Liver (tissue), 9 donors: ENCODE data around the gene CRIP1. TPM values are rescaled to one million over a fixed set of nuclear protein-coding genes. Genes with fewer than 3 reads are reported as not detected.

Source experiments
- DNase-seq: peaks from one replicate; pipeline ENCODE4 v3.0.0-alpha.2; 2017; ENCODE audit warnings: low spot score
- H3K27ac ChIP-seq, 2 donors: one replicate each; pipeline ENCODE4 v1.7.0; 2013; ENCODE audit warnings: inconsistent platforms in 2 of 2, low read length in 2 of 2, control low read depth in 1 of 2, low read depth in 1 of 2, mild to moderate bottlenecking in 1 of 2
- H3K27me3 ChIP-seq, 4 donors: one replicate each; pipeline versions ENCODE4 v1.6.1 to v1.7.0; 2013; ENCODE audit warnings: low read length in 3 of 4, inconsistent platforms in 1 of 4, mild to moderate bottlenecking in 1 of 4, moderate library complexity in 1 of 4; ENCODE audit not compliant: control insufficient read depth in 4 of 4, insufficient read depth in 4 of 4
- H3K36me3 ChIP-seq, 4 donors: one replicate each; pipeline versions ENCODE4 v1.6.1 to v1.7.0; 2013; ENCODE audit warnings: low read length in 3 of 4, mild to moderate bottlenecking in 3 of 4, low read depth in 1 of 4, moderate library complexity in 1 of 4; ENCODE audit not compliant: control insufficient read depth in 4 of 4, insufficient read depth in 3 of 4
- H3K4me1 ChIP-seq, 4 donors: one replicate each; pipeline versions ENCODE4 v1.6.1 to v1.7.0; 2013; ENCODE audit warnings: low read length in 3 of 4, mild to moderate bottlenecking in 3 of 4, moderate library complexity in 1 of 4; ENCODE audit not compliant: control insufficient read depth in 4 of 4, insufficient read depth in 4 of 4
- H3K4me3 ChIP-seq, 3 donors: one replicate each; pipeline versions ENCODE4 v1.6.1 to v1.7.0; 2013; ENCODE audit warnings: low read length in 3 of 3, control low read depth in 1 of 3, low read depth in 1 of 3, mild to moderate bottlenecking in 1 of 3
- H3K9ac ChIP-seq, 2 donors: one replicate each; pipeline ENCODE4 v1.7.0; 2013; ENCODE audit warnings: low read length in 2 of 2, mild to moderate bottlenecking in 2 of 2, moderate library complexity in 2 of 2, control low read depth in 1 of 2, low read depth in 1 of 2
- H3K9me3 ChIP-seq, 4 donors: one replicate each; pipeline versions ENCODE4 v1.6.1 to v1.7.0; 2013; ENCODE audit warnings: low read length in 3 of 4; ENCODE audit not compliant: control insufficient read depth in 4 of 4
- EGR1 ChIP-seq, 2 donors: IDR thresholded peaks; 2 replicates each; pipeline ENCODE4 v1.6.1; 2016 to 2018; ENCODE audit warnings: antibody characterized with exemption in 2 of 2, low read depth in 2 of 2
- GABPA ChIP-seq, 2 donors: IDR thresholded peaks in 1 of 2; conservative IDR thresholded peaks in 1 of 2; 2 replicates each; pipeline ENCODE4 v1.6.1; 2016; ENCODE audit warnings: antibody characterized with exemption in 2 of 2, mild to moderate bottlenecking in 1 of 2, moderate library complexity in 1 of 2
- HNF4A ChIP-seq, 2 donors: conservative IDR thresholded peaks; 2 replicates each; pipeline ENCODE4 v1.6.1; 2016; ENCODE audit warnings: antibody characterized with exemption in 2 of 2, mild to moderate bottlenecking in 2 of 2
- HNF4G ChIP-seq: IDR thresholded peaks from 2 replicates; pipeline ENCODE4 v1.6.1; 2016; ENCODE audit warnings: antibody characterized with exemption
- JUND ChIP-seq, 2 donors: IDR thresholded peaks; 2 replicates each; pipeline ENCODE4 v1.6.1; 2016; ENCODE audit warnings: antibody characterized with exemption in 2 of 2
- NR2F2 ChIP-seq: IDR thresholded peaks from 2 replicates; pipeline ENCODE4 v1.6.1; 2016; ENCODE audit warnings: antibody characterized with exemption
- RAD21 ChIP-seq, 2 donors: IDR thresholded peaks; 2 replicates each; pipeline ENCODE4 v1.6.1; 2016; ENCODE audit warnings: antibody characterized with exemption in 2 of 2, mild to moderate bottlenecking in 2 of 2
- RXRA ChIP-seq, 2 donors: IDR thresholded peaks; 2 replicates each; pipeline ENCODE4 v1.6.1; 2017 to 2018; ENCODE audit warnings: antibody characterized with exemption in 2 of 2, mild to moderate bottlenecking in 1 of 2
- SP1 ChIP-seq: IDR thresholded peaks from 2 replicates; pipeline ENCODE4 v1.6.1; 2018; ENCODE audit warnings: antibody characterized with exemption, mild to moderate bottlenecking
- TAF1 ChIP-seq: conservative IDR thresholded peaks from 2 replicates; pipeline ENCODE4 v1.6.1; 2016; ENCODE audit warnings: antibody characterized with exemption, mild to moderate bottlenecking
- YY1 ChIP-seq: IDR thresholded peaks from 2 replicates; pipeline ENCODE4 v1.6.1; 2016; ENCODE audit warnings: antibody characterized with exemption, mild to moderate bottlenecking
- WGBS: extraction: QIAGEN DNeasy Blood & Tissue Kit; methylation state at CpG from one replicate; pipeline ENCODE4 v1.1.7; 2013; 5-methylcytosine and 5-hydroxymethylcytosine counted together
- polyA plus RNA-seq, 2 donors: library from polyadenylated mRNA; stranded (reverse) in 1 of 2; unstranded in 1 of 2; fragments of 200-250 nt in 1 of 2; fragments of >200 nt in 1 of 2; fragmentation: Nextera tagmentation in 1 of 2; extraction: Ambion mirVana in 1 of 2; gene quantifications; one replicate each; pipeline versions ENCODE4 v1.2.1 to v1.2.3, GENCODE V29; 2013 to 2015
- total RNA-seq, 2 donors: library from RNA; depleted of rRNA; stranded (reverse); fragments of >200 nt; gene quantifications; one replicate each; pipeline ENCODE4 v1.2.3, GENCODE V29; 2014
- TF ChIP-seq, protein P1 (sequence below): IDR thresholded peaks from 2 replicates; pipeline ENCODE4 v1.6.1; 2016; ENCODE audit warnings: antibody characterized with exemption
- TF ChIP-seq, protein P2 (sequence below): IDR thresholded peaks from 2 replicates; pipeline ENCODE4 v1.6.1; 2016; ENCODE audit warnings: antibody characterized with exemption, mild to moderate bottlenecking
- TF ChIP-seq, protein P3 (sequence below): IDR thresholded peaks from 2 replicates; pipeline ENCODE4 v1.6.1; 2016; ENCODE audit warnings: antibody characterized with exemption
- TF ChIP-seq, protein P4 (sequence below): IDR thresholded peaks from 2 replicates; pipeline ENCODE4 v1.6.1; 2016; ENCODE audit warnings: antibody characterized with exemption
- donor health status: healthy.
- donor health status: healthy.
- donor health status: healthy.
- donor health status: healthy.
- donor health status: healthy.

Gene CRIP1
- total and polyA plus RNA-seq, 4 donors, result 1.4 to 11.4 (median 3.9) TPM

DNA sequence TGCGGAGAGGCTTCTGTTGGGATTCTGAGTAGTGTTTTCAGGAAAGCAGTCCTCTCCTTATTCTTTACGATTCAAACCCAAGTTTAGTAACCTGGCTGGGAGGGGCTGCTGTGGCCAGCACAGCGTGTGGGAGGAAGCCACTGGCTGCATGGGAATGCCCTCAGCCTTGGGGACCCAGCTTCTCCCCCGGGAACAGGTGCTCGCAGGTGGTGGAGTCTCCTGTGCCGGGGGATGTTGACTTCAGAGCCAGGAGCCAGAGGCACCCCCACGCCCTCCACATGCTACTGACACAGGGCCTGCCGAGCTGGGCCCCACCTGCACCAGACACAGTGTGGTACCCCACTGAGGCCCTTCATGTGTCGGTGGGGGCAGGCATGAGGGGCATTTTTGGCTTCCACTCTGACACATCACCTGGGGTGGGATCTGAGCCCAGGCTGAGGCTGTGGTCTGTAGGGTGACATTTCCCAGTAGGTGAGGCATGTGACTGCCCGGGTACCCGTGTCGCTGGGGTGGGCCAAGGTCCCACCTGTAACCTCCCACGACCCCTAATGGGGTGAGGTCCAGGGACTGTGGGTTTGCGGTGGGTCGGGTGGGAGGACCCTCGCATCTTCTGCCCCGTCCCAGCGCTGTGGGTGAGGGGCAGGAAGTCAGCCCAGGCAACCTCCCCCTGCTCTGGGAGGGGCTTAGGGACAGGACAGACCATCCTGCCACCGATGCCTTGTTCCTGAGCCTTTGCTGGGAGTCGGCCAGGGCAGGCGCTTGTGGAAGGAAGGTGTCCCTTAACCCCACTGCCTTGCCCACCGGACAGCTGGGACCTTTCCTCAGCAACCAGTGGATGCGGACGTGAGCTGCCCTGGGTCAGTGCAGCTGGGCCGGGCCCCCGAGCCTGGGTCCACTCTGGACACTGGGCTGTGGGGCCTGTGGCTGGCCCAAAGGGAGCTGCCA lies 40.5 kb upstream of the CRIP1 start:
- H3K9ac ChIP-seq, result no peak overlapping the region
- H3K9me3 ChIP-seq, result no peaks in the 10 kb centered on the region
- TF ChIP-seq, protein P1, sequence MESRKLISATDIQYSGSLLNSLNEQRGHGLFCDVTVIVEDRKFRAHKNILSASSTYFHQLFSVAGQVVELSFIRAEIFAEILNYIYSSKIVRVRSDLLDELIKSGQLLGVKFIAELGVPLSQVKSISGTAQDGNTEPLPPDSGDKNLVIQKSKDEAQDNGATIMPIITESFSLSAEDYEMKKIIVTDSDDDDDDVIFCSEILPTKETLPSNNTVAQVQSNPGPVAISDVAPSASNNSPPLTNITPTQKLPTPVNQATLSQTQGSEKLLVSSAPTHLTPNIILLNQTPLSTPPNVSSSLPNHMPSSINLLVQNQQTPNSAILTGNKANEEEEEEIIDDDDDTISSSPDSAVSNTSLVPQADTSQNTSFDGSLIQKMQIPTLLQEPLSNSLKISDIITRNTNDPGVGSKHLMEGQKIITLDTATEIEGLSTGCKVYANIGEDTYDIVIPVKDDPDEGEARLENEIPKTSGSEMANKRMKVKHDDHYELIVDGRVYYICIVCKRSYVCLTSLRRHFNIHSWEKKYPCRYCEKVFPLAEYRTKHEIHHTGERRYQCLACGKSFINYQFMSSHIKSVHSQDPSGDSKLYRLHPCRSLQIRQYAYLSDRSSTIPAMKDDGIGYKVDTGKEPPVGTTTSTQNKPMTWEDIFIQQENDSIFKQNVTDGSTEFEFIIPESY, result no peak
- no peaks in the 10 kb centered on the region for H3K27me3 ChIP-seq
- H3K36me3 ChIP-seq, result peaks cover 0 to 9% (median 2%) of the 10 kb centered on the region in 4 donors
- WGBS, result 92% methylated on average over 26 of the region's 26 CpGs
- no peak overlapping the region for H3K27ac ChIP-seq
- no peaks in the 10 kb centered on the region for H3K4me1 ChIP-seq
- H3K4me3 ChIP-seq, result no peak overlapping the region
- no peak for DNase-seq

DNA sequence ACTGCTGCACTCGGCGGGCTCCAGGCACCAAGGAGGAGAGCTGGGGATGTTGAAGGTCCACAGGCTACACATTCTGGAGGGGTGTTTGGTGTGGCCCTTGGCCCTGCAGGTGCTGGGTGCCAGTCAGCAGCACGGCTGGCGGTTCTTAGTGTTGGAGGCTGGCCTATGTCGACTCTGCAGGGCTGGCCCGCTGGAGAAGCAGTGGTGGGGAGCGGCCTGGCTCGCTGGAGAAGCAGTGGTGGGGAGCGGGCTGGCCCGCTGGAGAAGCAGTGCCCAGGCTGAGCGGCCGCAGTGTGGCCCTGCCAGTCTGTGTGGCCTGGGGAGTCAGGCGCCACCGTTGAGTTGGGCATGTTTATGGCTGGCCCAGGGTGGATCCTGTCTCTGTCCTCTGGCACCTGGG lies 39.7 kb upstream of the CRIP1 start:
- Histone ChIP-seq H3K9me3 (no peaks in the 10 kb centered on the region), H3K4me3 (no peak overlapping the region), H3K36me3 (peaks cover 0 to 9% (median 3%) of the 10 kb centered on the region in 4 donors), H3K9ac (no peak overlapping the region), H3K27ac (no peak overlapping the region), H3K4me1 (no peaks in the 10 kb centered on the region), H3K27me3 (no peaks in the 10 kb centered on the region)
- no peak for DNase-seq
- TF ChIP-seq GABPA (IDR thresholded peaks at IDR 0.05 in 1 of 2, conservative IDR thresholded peaks at IDR 0.05 in 1 of 2) (no peak), NR2F2 (no peak), RAD21 (IDR thresholded peaks at IDR 0.05) (no peak), YY1 (no peak), HNF4A (conservative IDR thresholded peaks at IDR 0.05) (no peak), RXRA (IDR thresholded peaks at IDR 0.05) (no peak), JUND (IDR thresholded peaks at IDR 0.05) (no peak), SP1 (no peak), TAF1 (no peak), HNF4G (no peak), EGR1 (IDR thresholded peaks at IDR 0.05; ENCODE audit: low read depth in 2 of 2) (no peak)
- TF ChIP-seq, protein P2, sequence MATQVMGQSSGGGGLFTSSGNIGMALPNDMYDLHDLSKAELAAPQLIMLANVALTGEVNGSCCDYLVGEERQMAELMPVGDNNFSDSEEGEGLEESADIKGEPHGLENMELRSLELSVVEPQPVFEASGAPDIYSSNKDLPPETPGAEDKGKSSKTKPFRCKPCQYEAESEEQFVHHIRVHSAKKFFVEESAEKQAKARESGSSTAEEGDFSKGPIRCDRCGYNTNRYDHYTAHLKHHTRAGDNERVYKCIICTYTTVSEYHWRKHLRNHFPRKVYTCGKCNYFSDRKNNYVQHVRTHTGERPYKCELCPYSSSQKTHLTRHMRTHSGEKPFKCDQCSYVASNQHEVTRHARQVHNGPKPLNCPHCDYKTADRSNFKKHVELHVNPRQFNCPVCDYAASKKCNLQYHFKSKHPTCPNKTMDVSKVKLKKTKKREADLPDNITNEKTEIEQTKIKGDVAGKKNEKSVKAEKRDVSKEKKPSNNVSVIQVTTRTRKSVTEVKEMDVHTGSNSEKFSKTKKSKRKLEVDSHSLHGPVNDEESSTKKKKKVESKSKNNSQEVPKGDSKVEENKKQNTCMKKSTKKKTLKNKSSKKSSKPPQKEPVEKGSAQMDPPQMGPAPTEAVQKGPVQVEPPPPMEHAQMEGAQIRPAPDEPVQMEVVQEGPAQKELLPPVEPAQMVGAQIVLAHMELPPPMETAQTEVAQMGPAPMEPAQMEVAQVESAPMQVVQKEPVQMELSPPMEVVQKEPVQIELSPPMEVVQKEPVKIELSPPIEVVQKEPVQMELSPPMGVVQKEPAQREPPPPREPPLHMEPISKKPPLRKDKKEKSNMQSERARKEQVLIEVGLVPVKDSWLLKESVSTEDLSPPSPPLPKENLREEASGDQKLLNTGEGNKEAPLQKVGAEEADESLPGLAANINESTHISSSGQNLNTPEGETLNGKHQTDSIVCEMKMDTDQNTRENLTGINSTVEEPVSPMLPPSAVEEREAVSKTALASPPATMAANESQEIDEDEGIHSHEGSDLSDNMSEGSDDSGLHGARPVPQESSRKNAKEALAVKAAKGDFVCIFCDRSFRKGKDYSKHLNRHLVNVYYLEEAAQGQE, result no peak
- TF ChIP-seq, protein P3, sequence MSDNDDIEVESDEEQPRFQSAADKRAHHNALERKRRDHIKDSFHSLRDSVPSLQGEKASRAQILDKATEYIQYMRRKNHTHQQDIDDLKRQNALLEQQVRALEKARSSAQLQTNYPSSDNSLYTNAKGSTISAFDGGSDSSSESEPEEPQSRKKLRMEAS, result no peak
- TF ChIP-seq, protein P1, result no peak
- TF ChIP-seq, protein P4, sequence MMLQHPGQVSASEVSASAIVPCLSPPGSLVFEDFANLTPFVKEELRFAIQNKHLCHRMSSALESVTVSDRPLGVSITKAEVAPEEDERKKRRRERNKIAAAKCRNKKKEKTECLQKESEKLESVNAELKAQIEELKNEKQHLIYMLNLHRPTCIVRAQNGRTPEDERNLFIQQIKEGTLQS, result no peak
- WGBS, result 84% methylated on average over 14 of the region's 14 CpGs
